Astrocyte of the cerebellum (primary cell): ENCODE data around the gene TTLL11.

ENCODE experiments used
- DNase-seq: peaks from one replicate; pipeline ENCODE4 v3.0.0-alpha.2; 2011; ENCODE audit warnings: low read depth
- H3K4me3 ChIP-seq: 2 replicates; pipeline ENCODE4 v1.5.1; 2011; ENCODE audit warnings: mild to moderate bottlenecking, low read depth, low read length, moderate library complexity
- CTCF ChIP-seq: IDR thresholded peaks from 2 replicates; pipeline ENCODE4 v1.5.1; 2012; ENCODE audit warnings: low read length, low read depth, moderate library complexity, mild to moderate bottlenecking; ENCODE audit errors: missing control alignments
- in situ Hi-C: cut with HindIII; loops from 2 replicates; pipeline ENCODE4 v1.10.0; 2017; ENCODE audit warnings: low sequenced_read_pairs

Gene TTLL11

DNA sequence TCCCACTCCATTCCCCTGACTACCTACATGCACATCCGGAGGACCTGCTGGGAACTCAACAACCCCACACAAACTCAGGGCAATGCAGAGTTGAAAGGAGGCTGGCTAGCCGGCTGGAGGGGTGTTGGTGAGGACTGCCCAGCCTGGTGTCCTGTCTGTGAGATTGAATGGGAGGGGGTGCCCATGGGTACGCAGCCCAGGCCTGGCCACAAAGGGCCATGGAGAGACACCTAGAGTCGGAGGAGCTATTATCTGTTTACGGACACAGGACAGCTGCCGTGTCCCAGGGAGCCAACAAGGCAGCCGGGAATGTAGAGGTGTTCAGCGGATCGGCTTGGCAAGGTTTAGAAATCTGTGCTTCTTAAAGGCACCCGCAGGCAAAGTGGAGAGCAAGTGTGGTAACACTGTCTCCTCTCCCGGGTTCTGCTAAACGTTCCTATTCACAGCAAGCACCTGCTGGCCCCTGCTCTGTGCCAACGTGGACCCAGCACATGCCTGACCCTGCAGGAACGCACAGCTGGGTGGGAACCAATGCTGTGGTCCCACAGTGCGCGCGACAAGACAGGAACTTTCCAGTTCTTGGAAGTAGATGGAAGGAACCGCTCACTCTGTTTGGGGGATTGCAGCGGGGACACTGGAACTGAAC lies 275.0 kb downstream of the TTLL11 start:
- no peak overlapping the region for H3K4me3 ChIP-seq
- TF ChIP-seq CTCF, result no peak
- no peak for DNase-seq
- in situ Hi-C loops, result no loop called here

DNA sequence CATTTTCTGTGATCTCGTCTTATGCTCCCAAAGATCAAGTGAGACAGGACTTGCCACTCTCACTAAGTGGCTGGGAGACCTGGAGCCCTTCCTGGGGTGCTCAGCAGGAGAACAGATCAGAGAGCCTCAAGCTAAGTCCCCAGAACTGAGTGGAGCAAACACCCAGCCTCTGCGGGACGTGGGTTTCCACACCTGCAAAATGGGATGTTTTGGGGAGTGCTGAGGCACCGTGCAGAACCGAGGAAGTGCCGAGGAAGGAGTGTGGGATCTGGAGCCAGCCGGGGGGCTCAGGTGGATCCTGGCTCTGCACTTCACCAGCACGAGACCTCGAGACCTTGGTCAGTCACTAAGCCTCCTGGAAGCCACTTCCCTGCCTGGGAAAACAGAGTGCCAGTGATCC lies 275.6 kb downstream of the TTLL11 start:
- no peak for TF ChIP-seq CTCF
- DNase-seq, result no peak
- H3K4me3 ChIP-seq, result no peak overlapping the region
- in situ Hi-C loops, result no loop called here

DNA sequence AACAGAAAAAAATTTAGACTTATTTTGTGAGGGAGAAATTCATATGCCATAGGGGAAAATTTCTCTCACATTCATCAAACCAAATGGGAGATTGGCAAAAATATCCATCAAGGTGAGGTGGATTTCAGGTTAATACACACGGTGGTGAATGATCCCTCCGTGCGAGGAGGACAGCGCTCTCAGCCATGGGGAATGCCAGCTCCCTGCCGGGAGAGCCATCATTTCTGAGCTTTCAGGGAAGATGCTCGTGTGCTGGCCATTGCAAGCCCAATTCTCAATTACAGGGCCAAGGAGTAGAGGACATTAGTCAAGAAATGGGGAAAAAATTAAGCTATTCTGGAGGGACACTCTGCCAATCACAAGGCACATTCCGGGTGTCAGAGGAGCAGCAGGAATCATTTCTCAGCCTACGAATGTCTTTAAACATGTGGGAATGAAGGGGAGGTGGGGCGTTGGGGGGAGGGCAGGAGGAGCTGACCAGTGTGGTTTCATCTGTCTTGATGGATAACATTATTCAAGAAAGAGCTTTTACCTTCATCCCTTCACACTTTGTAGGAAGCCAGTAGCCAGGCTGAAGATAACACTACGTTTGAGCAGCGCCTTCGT lies 276.2 kb downstream of the TTLL11 start:
- no peak overlapping the region for H3K4me3 ChIP-seq
- TF ChIP-seq CTCF, result no peak
- in situ Hi-C loops, result no loop called here
- DNase-seq, result no peak

GRCh38 chr9:121816449-121816817 lies 276.7 kb downstream of the TTLL11 start:
- in situ Hi-C loops, result no loop called here
- TF ChIP-seq CTCF, result no peak
- no peak overlapping the region for H3K4me3 ChIP-seq
- no peak for DNase-seq

DNA sequence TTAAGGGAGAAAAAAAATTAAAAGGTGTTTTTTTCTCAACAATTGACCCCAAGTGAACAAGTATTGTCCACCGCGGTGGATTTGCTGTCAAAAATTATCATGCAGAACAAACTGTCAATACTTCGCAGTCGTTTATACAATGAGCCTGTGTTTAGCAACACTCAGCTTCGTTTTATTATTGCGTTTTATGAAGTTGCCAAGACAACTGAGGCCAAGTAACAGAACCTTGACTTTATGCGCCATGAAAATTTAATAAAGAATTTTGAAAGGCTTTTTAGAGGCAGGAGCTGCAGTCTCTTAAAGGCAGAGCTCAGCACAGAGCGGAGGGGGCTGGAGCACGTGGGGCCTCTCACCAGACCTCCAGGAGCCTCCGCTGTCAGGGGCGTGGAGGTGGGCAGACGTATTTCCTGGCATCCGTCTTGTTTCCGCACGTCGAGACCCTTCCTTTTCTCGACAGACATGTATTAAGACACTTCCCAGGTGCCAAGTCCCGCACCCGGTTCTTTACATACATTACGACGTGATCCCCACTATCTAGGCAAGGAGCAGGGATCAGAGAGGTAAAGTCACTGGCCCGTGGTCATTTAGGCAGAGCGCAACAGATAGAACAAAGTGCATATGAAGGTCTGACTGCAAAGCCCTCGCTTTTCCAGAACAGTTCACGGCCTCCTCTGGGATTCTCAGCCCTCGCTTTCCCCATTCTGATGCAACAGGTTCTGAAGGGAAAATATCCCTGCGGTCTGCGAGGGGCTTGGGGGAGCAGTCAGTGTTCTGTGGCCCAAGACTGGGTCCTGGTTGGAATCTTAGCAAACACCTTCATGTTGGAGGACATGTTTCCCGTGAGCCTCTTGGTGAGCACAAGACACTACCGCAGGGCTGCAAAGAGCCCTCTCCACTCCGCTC lies 277.3 kb downstream of the TTLL11 start:
- in situ Hi-C loops, result no loop called here
- no peak for DNase-seq
- H3K4me3 ChIP-seq, result no peak overlapping the region
- TF ChIP-seq CTCF, result no peak

DNA sequence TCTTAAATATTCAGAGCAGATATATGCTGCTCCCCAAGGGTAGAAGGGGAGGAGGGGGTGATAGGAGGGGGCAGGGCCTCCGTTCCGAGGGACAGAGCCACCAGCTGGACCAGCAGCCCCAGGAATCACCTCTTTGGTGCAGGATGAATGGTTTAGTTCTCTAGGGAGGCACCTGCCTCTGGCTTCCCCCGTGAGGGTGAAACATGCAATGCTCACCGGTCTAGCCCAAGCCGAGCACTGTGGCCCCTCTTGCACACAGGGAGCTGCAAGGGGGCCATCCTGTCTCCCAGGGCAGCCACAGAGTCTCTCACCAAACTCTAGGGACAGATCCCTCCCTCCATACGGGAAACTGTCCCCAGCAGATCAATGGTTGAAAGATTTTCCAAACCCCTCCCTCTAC lies 278.0 kb downstream of the TTLL11 start:
- no peak overlapping the region for H3K4me3 ChIP-seq
- no peak for TF ChIP-seq CTCF
- no peak for DNase-seq
- in situ Hi-C loops, result no loop called here
